ENCODE measurements around the gene MBTPS1.

GRCh38 chr16:84082110-84082509 lies 34.6 kb downstream of the MBTPS1 start:
- no peak for TF ChIP-seq CTCF (conservative IDR thresholded peaks at IDR 0.05; ENCODE audit: low read length)
- no peak for TF ChIP-seq EZH2phosphoT487 (IDR thresholded peaks at IDR 0.05; ENCODE audit: borderline replicate concordance)

All from Loucy (cell line).